ENCODE data around the gene THADA. TPM values are rescaled to one million over a fixed set of nuclear protein-coding genes. Genes with fewer than 3 reads are reported as not detected.
A peak's percentile ranks its signal among the peaks of the same experiment; 100 is the strongest.

The THADA gene
- total RNA-seq, 4 donors from 2014 or later: 26.2 to 58.3 (median 29.7) TPM

DNA sequence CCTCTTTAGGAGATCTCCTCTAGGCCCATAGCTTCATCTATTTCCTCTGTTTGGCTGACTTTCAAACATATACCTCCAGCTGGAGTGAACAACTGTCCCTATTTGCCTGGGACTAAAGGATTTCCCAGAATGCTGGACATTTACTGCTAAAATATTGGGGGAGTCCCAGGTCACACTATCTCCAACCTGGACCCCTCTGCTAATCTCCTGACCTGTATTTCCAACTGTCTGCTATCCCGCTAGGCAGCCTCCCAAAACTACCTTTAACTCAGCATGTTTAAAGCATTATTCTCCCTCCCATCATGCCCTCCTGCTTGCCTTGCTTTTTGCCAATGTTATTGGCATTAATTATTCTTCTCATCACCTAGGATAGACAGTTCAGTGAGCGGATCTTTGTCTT lies 77.1 kb downstream of the THADA start:
- peaks cover 57% of the 10 kb centered on the region for H3K4me1 ChIP-seq

DNA sequence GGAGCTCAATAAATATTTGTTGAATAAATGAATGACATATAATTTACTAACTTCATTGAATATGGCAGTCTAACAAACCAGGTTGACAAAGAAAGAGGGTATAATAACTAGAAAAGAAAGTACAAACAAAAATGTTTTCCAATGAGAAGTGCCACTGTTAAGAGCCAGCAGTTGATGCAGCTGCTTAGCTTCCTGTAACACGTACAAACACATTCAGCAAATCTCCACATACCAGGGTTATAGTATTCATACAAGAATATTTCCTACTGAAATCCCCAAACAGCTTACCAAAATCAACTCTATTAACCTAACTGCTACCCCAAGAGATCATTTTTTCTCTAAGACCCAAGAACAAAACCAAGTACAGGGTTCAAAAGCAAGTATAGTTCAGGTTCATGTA lies 77.7 kb downstream of the THADA start:
- no peak for DNase-seq (ENCODE audit: low spot score in 2 of 2)
- Histone ChIP-seq H3K36me3 (no peaks in the 10 kb centered on the region), H3K4me1 (peaks cover 62% of the 10 kb centered on the region), H3K27me3 (no peaks in the 10 kb centered on the region), H3K27ac (peak overlapping the region; percentile 85), H3K9me3 (no peaks in the 10 kb centered on the region), H3K4me3 (no peak overlapping the region)
- TF ChIP-seq POLR2AphosphoS5 (IDR thresholded peaks at IDR 0.05) (no peak), POLR2A (IDR thresholded peaks at IDR 0.05) (no peak), EP300 (IDR thresholded peaks at IDR 0.05) (no peak)
- TF ChIP-seq, protein P1, sequence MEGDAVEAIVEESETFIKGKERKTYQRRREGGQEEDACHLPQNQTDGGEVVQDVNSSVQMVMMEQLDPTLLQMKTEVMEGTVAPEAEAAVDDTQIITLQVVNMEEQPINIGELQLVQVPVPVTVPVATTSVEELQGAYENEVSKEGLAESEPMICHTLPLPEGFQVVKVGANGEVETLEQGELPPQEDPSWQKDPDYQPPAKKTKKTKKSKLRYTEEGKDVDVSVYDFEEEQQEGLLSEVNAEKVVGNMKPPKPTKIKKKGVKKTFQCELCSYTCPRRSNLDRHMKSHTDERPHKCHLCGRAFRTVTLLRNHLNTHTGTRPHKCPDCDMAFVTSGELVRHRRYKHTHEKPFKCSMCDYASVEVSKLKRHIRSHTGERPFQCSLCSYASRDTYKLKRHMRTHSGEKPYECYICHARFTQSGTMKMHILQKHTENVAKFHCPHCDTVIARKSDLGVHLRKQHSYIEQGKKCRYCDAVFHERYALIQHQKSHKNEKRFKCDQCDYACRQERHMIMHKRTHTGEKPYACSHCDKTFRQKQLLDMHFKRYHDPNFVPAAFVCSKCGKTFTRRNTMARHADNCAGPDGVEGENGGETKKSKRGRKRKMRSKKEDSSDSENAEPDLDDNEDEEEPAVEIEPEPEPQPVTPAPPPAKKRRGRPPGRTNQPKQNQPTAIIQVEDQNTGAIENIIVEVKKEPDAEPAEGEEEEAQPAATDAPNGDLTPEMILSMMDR (IDR thresholded peaks at IDR 0.05): no peak
- 19% methylated on average over 1 of the region's 1 CpG for WGBS

More for the DNA sequence above, 77.1 kb downstream of the THADA start:
- no peak for DNase-seq (ENCODE audit: low spot score in 2 of 2)
- Histone ChIP-seq H3K9me3 (no peaks in the 10 kb centered on the region), H3K27me3 (no peaks in the 10 kb centered on the region), H3K27ac (peak overlapping the region; percentile 85), H3K4me3 (no peak overlapping the region), H3K36me3 (no peaks in the 10 kb centered on the region)
- no peak for TF ChIP-seq POLR2AphosphoS5 (IDR thresholded peaks at IDR 0.05)
- no peak for TF ChIP-seq POLR2A (IDR thresholded peaks at IDR 0.05)
- TF ChIP-seq EP300 (IDR thresholded peaks at IDR 0.05): no peak
- TF ChIP-seq, protein P1 (IDR thresholded peaks at IDR 0.05): no peak
- WGBS: 78% methylated on average over 2 of the region's 2 CpGs

DNA sequence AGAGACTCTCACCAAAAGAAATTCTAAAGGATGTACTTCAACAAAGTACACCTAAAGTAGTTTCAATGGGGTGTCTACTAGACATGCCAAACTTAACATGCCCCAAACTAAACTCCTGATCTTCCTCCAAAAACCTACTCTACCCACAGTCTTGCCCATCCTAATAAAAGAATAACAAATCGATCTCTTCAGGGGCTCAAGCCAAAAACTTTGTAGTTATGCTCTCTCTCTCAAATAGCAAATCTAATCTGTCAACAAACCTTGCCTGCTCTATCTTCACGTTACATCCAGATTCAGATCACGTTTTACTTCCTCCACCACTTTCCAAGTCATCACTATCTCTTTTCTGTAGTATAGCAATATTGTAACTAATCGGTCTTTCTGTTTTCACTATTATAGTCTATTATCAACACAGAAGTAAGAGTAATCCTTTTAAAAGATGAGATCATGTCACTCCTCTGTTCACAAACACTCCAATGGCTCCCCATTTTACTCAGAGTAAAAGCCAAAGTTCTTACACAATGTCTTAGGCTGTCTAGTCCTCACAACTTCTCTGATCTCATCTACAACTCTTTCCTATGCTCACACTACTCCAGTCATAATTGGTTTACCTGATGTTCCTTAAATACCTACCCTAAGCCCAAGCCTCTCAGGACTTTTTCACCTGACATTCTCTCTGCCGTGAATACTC lies 79.9 kb downstream of the THADA start:
- TF ChIP-seq, protein P1 (IDR thresholded peaks at IDR 0.05): no peak
- TF ChIP-seq POLR2AphosphoS5 (IDR thresholded peaks at IDR 0.05) (no peak), POLR2A (IDR thresholded peaks at IDR 0.05) (no peak), EP300 (IDR thresholded peaks at IDR 0.05) (no peak)
- H3K9me3 ChIP-seq: no peaks in the 10 kb centered on the region
- no peak overlapping the region for H3K4me3 ChIP-seq
- H3K27ac ChIP-seq: peak overlapping the region; percentile 85
- H3K27me3 ChIP-seq: no peaks in the 10 kb centered on the region
- peaks cover 68% of the 10 kb centered on the region for H3K4me1 ChIP-seq
- no peaks in the 10 kb centered on the region for H3K36me3 ChIP-seq
- no peak for DNase-seq (ENCODE audit: low spot score in 2 of 2)
- 39% methylated on average over 5 of the region's 5 CpGs for WGBS

DNA sequence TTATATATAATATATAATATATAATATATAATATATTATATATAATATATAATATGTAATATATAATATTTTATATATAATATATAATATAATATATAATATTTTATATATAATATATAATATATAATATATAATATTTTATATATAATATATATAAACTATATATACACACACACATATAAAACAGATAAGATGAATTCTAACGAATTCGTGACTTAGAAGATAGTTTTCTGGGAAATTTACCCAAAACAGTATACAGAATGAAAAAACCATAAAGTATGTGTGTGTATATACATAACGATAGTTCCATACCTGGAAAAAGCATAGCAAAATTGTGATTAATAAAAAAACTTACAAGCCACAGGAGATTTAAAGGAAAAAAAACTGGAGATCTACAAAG lies 80.6 kb downstream of the THADA start:
- Histone ChIP-seq H3K4me3 (no peak overlapping the region), H3K9me3 (no peaks in the 10 kb centered on the region), H3K27me3 (no peaks in the 10 kb centered on the region), H3K27ac (peak overlapping the region; percentile 85), H3K4me1 (peaks cover 65% of the 10 kb centered on the region), H3K36me3 (no peaks in the 10 kb centered on the region)
- no peak for DNase-seq (ENCODE audit: low spot score in 2 of 2)
- WGBS: 94% methylated on average over 3 of the region's 3 CpGs
- TF ChIP-seq EP300 (IDR thresholded peaks at IDR 0.05) (no peak), POLR2AphosphoS5 (IDR thresholded peaks at IDR 0.05) (no peak), POLR2A (IDR thresholded peaks at IDR 0.05) (no peak)
- TF ChIP-seq, protein P1 (IDR thresholded peaks at IDR 0.05): no peak

DNA sequence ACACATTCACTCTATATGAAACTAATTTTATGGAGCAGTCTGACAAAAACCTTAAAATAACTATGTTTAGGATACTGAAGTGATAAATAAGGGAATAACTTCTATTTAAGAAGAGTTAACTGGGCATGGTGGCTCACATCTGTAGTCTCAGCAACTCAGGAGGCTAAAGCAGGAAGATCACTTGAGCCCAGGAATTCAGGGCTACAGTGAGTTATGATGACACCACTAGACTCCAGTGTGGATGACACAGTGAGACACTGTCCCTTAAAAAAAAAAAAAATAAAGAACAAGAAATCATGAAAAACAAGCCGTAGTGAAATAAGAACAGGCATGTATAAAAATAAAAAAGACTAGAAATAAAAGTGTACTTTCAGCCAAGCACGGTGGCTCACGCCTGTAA lies 82.0 kb downstream of the THADA start:
- TF ChIP-seq POLR2AphosphoS5 (IDR thresholded peaks at IDR 0.05): peak in 1 of 3 donors; percentile 37
- TF ChIP-seq EP300 (IDR thresholded peaks at IDR 0.05): no peak
- no peaks in the 10 kb centered on the region for H3K9me3 ChIP-seq
- H3K27ac ChIP-seq: peak overlapping the region; percentile 50
- H3K36me3 ChIP-seq: no peaks in the 10 kb centered on the region
- DNase-seq (ENCODE audit: low spot score in 2 of 2): no peak
- 63% methylated on average over 3 of the region's 3 CpGs for WGBS
- no peaks in the 10 kb centered on the region for H3K27me3 ChIP-seq
- no peak overlapping the region for H3K4me3 ChIP-seq
- H3K4me1 ChIP-seq: peaks cover 50% of the 10 kb centered on the region

All from suprapubic skin (tissue), 4 donors.